HG03097 (cell line): ENCODE data around the gene ORC4.

Experiments
- ATAC-seq: cut with Tn5 transposase; IDR thresholded peaks from one replicate; pipeline ENCODE4 v1.9.1; 2021; ENCODE audit not compliant: unreplicated experiment, low FRiP score

The ORC4 gene

DNA sequence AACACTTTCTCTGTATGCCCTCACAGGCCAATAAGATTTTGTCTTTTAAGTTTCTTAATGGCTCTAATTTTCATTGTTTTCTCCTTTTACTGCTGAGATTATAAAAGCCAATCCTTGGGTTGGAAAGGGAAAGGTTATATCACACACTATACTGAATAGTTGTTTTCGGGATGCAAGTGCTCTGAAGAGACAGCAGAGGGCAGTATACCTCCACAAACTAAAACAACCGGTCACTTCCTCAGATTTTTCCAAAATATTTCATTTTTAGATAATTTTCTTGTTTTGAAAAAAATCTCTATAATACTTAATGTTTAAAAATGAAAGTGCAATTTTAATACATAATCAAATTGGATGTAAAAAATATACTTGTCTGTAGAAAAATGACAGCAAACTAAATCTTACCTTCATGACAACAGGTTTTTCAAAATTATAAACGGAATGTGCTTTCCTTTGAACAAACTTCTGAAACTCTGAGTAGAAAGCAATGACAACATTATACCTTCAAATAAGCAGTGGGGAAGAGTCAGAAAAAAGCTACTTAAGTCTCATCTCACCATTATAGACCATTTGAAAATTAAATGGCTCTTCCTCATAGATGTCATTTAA, 82.7 kb downstream of the ORC4 start:
- no peak for ATAC-seq

GRCh38 chr2:147934881-147935620, 85.5 kb downstream of the ORC4 start:
- no peak for ATAC-seq

- no peak for ATAC-seq
Observed at GRCh38 chr2:147933931-147934330, 86.6 kb downstream of the ORC4 start.

GRCh38 chr2:147927053-147927588, 93.4 kb downstream of the ORC4 start:
- no peak for ATAC-seq

GRCh38 chr2:147925886-147926285, 94.7 kb downstream of the ORC4 start:
- ATAC-seq, result no peak

- no peak for ATAC-seq
Observed at GRCh38 chr2:147924647-147925046, 95.9 kb downstream of the ORC4 start.

GRCh38 chr2:147923846-147924245, 96.7 kb downstream of the ORC4 start:
- no peak for ATAC-seq

- no peak for ATAC-seq
Observed at GRCh38 chr2:147917161-147917560, 103.4 kb downstream of the ORC4 start.

GRCh38 chr2:147916723-147917122, 103.8 kb downstream of the ORC4 start:
- no peak for ATAC-seq

- ATAC-seq, result no peak
Observed at GRCh38 chr2:147916067-147916466, 104.5 kb downstream of the ORC4 start.

- no peak for ATAC-seq
Observed at GRCh38 chr2:147913701-147914480, 106.6 kb downstream of the ORC4 start.

- no peak for ATAC-seq
Observed at GRCh38 chr2:147910990-147911473, 109.5 kb downstream of the ORC4 start.

DNA sequence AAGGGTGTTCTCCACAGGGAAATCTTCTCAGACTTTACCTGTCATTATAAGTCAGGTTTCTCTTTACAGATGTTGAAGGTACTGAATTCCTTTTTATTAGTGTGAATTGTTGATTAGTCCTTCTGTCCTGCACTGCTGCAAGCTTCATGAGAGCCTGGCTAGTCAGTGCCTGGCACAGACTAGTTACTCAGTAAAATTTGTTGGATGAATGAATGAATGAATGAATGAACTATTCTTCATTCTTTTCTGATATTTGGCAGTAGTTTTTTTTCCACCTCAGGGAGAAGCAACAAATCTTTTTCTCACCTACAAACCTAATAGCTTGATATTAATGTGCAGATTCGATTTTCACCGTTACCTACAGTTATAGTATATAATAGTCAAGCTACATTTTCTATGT, 111.4 kb downstream of the ORC4 start:
- ATAC-seq, result no peak

DNA sequence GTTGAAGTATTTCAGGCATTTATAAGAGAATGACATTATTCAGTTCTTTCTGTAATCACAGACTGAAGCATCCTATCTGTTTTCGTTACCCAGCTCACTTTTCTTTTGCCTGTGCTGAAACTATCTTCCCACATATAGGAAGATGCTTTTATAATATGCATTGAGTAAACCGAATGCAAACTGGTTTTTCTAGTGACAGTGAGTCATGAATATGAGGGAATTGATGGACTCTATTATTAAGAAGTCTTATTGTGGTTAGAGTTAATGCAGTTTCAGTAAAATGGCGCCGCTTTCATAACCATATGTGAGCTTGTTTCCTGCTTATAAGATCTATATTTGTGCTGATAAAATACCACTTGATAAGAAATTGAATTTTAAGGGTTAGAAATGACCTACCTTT, 116.5 kb downstream of the ORC4 start:
- no peak for ATAC-seq

DNA sequence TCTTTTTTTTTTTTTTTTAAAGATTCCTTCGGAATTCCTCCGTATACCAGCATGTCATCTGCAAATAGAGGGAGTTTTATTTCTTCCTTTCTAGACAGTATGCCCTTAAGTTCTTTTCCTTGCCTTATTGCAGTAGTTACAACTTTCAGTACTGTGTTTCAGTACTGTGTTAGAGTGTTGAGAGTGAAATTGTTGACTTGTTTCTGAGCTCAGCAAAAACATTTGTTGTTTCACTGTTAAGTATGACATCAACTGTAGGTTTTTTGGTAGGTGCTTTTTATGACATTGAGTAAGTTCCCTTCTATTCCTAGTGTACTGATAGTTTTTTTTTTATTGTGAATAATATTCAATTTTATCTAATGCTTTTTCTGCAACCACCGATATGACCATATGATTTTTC, 131.9 kb downstream of the ORC4 start:
- no peak for ATAC-seq

DNA sequence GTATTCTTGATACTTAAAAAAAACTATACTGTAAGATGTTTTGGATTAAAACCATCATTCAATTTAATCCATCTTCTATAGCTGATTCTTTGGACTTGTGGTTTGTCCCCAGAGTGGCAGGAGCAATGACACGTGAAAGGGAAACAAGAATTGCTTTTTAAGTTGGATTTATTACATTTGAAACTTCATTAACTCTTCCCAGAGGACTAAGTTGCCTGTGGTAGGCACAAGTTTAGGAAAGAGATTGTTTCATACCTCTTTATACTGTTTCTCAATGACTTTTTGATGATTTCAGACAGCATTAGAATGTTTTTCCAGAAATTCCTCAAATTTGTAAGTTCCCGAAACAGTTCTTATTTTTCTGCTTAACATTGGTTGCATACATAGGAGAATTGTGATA, 134.4 kb downstream of the ORC4 start:
- no peak for ATAC-seq

DNA sequence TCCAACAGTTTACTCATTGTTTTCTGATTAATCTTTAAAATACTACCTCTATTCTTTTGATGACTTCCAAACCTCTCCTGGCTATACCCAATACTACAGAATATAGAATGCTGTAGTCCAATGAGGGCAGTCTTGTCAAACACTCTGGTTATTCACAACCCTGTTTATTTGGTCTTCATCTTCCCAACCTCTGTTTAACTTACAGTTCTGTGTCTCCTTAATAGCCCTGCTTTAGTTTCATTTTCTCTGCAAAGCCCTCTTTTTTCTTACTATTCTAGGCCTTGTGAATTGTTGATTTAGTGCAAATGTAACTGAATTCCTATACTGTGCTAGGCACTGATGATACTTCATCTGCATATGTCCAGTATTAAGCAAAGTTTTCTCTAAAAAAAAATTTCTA, 135.7 kb downstream of the ORC4 start:
- ATAC-seq, result no peak

DNA sequence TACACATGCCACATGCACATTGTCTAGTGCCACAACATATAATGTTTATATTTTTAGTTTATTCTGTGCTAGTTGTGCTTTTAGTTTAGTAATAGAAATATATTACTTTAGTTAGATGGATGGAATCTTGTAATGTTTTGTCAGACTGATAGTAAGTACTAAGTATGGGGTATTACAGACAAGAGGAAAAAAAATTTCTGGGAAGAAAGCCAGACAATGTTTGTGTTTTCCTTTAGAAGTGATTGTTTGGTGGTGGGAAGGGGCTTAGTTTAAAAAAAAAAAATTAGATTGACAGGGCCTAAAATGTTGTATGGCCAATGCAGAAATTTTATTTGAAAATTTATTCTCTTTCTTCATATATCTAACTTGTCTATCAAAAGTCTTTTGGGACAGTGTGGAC, 137.9 kb downstream of the ORC4 start:
- ATAC-seq, result no peak
